ENCODE data around the gene RAX2.
A peak's percentile ranks its signal among the peaks of the same experiment; 100 is the strongest.

RAX2 gene

DNA sequence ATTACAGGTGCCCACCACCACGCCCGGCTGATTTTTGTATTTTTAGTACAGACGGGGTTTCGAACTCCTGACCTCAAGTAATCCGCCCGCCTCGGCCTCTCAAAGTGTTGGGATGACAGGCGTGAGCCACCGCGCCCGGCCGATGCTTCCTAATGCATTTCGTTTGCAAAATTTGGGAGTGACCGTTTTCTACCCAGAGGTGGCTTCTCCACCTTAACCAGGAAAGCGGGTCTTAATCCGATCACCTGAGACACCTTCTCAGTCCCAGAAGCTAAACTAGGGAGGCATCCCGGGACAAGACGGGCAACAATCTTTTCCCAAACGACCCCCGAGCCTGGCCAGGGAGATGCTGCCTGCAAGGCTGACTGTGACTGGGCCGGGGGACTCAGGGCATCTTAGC, 29.0 kb upstream of the RAX2 start:
- no peak for DNase-seq

GRCh38 chr19:3798137-3798536, 26.1 kb upstream of the RAX2 start:
- no peak for DNase-seq

DNA sequence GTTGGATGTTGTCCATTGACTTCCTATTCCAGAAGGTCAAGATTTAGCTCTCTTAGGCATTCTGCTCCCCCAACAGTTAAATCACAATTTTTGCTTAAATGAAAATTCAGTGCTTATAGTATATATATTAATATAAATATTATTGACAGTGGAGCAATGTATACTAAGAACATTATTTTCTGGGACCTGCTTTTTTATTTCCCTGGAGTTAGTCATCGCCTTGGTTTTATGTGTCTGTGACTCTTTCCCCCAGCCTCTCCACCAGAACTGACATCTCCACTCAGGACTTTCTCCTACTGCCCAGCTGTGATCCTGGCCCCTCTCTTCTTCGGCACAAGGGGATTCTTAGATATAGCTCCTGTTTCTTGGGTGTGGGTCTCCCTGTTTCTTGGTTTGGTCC, 24.3 kb upstream of the RAX2 start:
- DNase-seq, result no peak

DNA sequence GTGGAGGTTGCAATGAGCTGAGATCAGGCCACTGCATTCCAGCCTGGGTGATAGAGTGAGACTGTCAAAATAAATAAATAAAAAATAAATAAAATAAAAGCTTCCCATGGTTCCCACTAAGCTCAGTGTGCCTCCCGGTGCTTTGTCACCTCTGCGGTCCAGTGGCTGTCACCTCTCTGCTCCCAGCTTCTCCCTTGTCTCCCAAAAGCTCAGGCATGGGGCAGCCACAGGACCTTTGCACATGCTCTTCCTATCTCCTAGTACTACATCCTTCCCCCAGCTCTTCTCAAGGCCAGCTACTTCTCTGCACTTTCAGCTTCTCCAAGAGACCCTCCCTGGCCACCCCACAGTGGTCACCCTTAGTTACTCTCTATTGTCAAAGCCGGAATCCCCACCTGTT, 21.8 kb upstream of the RAX2 start:
- DNase-seq, result no peak

GRCh38 chr19:3792114-3792513, 20.1 kb upstream of the RAX2 start:
- no peak for DNase-seq

DNA sequence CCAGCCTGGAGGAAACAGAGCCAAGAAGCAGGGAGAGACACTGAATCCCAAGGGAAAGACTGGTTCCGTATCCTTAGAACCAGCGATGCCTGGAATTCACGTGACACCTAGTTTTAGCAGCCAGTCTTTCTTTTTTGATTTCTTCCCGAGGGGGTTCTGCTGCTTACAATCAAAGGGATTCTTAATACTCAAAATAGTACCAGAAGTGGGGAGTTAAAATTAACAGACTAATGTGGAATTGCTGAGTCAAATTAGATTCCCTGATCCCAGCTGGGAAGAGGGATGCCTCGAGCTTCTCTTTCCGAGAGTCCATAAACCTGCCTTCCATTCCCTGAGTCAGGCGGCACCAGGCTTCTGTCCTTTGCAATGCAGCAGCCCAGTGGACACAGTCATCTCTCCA, 18.9 kb upstream of the RAX2 start:
- DNase-seq, result no peak

- DNase-seq, result no peak
Observed at GRCh38 chr19:3790209-3790734, 18.2 kb upstream of the RAX2 start.

GRCh38 chr19:3788996-3789778, 17.2 kb upstream of the RAX2 start:
- DNase-seq, result no peak

DNA sequence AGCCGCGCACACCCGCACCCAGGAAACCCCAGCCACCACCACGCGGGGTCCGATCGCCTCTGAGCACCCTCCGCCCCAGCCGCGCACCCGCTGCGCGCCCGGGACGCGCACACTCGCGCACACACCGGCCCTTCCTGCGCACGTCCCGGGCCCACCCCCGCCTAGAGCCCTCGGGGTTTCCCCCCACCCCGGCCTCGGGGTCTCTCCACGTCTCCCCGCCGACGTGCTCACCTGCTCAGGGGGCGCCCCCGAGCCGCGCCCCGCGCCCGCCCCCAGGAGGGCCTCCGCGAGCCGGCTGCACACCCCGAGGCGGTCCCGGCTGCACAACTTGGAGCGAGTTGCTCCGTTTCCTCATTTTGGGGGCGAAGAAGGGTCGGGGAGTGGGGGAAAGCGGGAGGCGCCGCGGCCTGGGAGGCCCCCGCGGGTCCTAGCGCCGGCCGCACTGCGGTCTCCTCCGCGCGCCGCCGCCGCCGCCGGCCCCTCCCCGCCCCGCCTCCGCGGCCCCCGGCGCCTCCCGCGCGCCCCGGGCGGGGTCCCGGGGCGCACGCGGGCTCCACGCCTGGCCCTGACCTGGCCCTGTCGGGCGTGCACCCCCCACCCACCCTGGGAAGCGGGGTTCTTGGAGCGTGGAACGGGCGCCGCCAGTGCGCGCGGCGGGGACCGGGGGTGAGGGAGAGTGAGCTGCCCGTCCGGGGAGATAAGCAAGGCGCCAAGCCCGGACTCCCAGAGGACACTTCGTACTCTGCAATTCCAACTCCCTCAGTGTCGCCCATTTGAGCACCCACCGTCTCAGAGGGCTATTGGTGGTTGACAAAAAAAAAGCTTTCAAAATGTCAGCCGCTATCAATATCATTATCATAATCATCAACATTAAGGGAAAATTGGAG, 14.2 kb upstream of the RAX2 start, which contains the start of gene MATK:
TSS of gene MATK (minus strand) at position 444 of the 887 bp plus-strand sequence. CDS start 1,246 bp downstream, outside the sequence.
- DNase-seq, result peak; percentile 19

GRCh38 chr19:3785451-3785937, 13.5 kb upstream of the RAX2 start:
- DNase-seq, result peak; percentile 30

- DNase-seq, result no peak
Observed at GRCh38 chr19:3784607-3785450, 12.8 kb upstream of the RAX2 start.

DNA sequence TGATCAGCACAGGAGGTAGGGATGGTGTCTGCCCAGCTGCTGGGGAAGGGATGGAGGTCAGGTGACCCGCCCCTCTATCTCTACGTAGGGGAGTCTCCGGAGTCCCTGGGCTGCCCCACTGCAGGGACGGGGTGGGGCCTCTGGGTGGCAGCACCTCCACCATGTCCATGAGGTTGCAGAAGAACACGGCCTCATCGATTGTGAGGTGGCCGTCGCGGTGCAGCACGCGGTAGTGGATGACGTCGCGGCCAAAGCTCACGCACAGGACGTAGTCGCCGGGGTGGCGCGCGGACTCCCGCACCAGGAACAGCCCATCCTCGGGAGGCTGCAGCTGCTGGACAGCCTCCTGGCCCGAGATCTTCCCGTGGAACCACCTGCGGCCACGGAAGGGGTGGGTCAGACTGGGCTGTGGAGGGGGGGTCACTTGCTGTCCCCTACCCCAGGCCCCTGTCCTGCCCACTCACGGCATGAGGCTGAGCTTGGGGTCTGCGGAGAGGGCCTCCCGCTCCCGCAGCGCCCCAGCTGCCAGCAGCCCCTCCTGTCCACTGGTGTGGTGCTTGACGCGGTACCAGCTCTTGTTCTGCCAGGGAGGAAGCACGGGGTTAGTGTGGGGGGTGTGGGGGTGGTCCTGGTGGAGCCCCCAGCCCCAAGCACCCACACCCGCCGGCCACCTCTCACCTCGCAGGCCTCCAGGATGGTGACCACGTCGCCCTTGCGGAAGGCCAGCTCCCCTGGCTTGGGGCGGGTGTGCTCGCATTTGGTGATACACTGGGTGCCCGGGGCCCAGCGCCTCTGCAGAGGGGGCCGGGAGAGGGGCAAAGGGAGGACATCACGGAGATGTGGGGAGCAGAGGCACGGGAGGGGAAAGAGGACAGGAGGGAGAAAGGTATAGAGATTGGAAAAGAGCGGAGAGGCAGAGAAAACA, 11.9 kb upstream of the RAX2 start:
- peak; percentile 62 for DNase-seq

DNA sequence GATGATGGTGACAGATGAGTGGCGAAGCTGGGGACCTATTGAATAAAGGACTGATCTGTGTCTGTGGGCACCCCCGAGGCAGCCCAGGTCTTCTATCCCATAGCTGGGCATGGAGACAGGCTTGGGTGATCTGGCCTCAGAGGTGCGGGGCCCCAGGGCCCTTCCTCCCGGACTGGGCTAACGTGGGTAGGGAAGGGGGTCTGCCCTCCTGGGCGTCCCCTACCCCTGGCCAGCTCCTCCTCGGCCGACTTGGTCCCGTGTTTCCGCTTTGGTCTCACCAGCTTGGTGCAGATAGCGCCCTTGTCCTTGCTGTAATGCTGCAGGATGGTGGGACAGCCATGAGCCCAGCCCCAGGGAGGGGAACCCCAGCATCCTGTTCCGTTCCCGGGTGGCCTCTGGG, 10.9 kb upstream of the RAX2 start:
- no peak for DNase-seq

DNA sequence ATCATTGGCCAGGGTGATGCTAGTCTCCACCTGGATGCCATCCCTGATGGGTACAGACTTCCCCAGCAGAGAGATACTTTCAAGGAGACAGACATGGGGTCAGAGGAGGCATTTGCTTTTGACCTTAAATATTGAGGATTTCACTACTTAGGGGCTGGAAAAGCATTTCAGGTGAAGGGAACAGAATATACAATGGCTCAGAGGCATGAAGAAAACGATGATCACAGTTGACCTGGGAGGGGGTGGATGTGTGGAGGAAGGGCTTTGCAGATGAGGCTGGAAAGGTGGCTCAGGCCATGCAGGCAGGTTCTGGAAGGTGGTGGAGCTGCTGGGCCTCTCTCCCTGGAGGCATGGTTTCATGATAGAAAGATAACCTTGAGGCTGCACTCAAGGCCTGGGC, 10.3 kb upstream of the RAX2 start:
- DNase-seq, result no peak

- no peak for DNase-seq
Observed at GRCh38 chr19:3781603-3782002, 9.6 kb upstream of the RAX2 start.

DNA sequence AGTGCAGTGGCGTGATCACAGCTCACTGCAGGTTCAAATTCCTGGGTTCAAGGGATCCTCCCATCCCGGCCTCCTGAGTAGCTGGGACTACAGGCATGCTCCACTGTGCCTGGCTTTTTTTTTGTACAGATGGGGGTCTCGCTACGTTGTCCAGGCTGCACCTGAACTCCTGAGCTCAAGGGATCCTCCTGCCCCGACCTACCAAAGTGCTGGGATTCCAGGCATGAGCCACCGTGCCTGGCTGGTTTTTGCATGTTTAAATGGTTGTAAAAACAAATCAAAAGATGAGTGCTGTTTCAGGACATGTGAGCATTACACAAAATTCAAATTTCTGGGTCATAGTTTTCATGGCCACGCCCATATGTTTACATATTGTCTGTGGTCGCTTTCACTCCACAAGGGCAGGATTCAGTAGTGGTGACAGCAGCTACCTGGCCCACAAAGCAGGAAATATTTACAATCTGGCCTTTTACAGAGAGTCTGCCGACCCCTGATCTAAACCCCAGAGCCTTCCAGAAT, 8.8 kb upstream of the RAX2 start:
- DNase-seq, result no peak

DNA sequence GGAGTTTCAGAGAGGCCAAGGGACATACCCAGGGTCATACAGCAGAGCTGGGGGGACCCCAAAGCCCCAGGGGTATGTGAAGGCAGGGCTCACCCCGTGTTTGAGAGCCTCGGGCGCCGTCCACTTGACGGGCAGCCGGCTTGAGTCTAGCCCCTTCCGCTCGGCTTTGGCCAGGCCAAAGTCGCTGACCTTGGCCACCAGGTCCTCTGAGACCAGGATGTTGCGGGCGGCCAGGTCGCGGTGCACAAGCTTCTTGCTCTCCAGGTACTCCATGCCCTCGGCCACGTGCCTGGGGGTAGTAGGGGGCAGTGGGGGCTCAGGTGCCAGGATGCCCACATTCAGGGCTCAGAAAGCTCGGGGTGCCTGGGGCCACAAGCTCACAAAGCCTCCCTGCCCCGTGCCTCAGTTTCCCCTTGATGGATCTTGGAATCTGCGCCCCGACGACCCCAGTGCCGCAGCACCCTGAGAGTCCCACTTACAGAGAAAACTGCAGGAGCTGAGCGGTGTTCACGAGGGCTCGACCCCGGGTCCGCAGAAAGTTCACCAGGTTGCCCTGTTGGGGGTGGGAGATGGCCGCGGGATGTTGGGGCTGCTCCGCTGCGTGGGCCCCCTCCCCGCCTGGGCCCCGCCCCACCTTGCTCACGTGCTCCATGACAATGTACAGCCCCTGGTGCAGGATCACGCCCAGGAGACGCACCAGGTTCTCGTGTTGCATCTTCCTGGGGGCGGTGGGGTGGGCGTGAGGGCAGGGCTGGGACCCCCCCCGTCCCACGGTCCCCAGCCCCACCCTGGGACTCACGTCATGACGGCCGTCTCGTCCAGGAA, 7.1 kb upstream of the RAX2 start:
- DNase-seq, result no peak

DNA sequence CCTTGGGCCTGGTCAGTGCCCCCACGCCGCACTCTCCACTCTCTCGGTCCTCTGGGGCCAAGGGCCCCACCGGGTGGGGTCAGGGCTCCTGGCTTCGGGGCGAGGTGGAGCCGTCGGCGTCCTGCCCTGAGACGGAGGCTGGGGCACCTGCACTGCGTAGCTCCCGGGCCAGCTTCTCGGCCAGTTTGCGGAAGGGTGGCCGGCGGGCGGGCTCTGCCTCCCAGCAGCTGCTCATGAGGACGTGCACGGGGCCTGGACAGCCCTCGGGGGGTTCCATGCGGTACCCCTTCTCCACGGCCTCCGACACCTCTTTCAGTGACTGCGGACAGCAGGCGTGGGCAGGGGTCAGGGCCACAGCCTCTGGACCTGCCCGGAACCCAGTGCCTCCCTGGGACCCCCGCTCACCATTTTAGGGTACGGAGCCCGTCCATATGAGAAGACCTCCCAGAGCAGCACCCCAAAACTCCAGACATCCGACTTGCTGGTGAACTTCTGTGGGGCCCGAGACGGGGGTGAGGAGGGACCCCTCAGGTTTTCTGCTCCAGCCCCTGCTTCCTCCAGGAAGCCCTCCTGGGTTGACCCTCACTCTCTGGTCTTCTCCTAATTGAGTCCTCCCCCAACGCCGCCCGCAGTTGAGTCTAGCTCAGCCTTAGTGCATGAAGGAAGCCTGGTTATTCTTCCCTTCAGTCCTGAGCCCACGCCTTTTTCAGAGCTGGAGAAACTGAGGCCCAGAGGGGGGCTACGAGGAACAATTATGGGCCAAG, 6.3 kb upstream of the RAX2 start:
- DNase-seq, result no peak

DNA sequence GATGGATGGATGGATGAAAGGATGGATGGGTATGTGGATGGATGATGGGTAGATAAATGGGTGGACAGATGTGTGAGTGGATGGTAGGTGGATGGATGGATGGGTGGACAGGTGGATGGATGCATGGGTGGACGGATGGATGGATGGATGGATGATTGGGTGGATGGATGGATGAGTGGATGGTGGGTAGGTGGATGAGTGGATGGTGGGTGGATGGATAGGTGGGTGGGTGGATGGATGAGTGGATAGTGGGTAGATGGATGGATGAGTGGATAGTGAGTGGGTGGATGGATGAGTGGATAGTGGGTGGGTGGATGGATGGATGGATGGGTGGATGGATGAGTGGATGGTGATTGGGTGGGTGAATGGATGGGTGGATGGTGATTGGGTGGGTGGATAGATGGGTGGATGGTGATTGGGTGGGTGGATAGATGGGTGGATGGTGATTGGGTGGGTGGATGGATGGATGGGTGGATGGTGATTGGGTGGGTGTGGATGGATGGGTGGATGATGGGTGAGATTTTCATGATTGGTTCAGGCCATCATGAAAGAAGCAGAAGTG, 4.5 kb upstream of the RAX2 start:
- DNase-seq, result no peak

Measured in stimulated activated CD4-positive, alpha-beta T cell treated with anti-CD3 and anti-CD28 coated beads, Interleukin-1b, Interleukin-23, amount 100 ng/mL, for 48 hours (primary cell).